NT2/D1 (cell line): ENCODE results near the gene BLM.

Experiments used
- DNase-seq: peaks from one replicate; pipeline ENCODE4 v3.0.0-alpha.2; 2011; ENCODE audit warnings: low read depth, low spot score
- H3K27me3 ChIP-seq: 2 replicates; pipeline ENCODE4 v1.6.0; 2011; ENCODE audit warnings: mild to moderate bottlenecking; ENCODE audit not compliant: insufficient read length, insufficient read depth
- H3K36me3 ChIP-seq: 2 replicates; pipeline ENCODE4 v1.6.1; 2011; ENCODE audit warnings: mild to moderate bottlenecking, low read length, mixed read lengths; ENCODE audit not compliant: insufficient read depth, insufficient read length
- H3K4me1 ChIP-seq: 2 replicates; pipeline ENCODE4 v1.5.1; 2011; ENCODE audit not compliant: insufficient read depth, insufficient read length
- H3K4me3 ChIP-seq: 2 replicates; pipeline ENCODE4 v1.5.1; 2011; ENCODE audit warnings: low read depth; ENCODE audit not compliant: insufficient read length
- H3K9ac ChIP-seq: 2 replicates; pipeline ENCODE4 v1.6.0; 2011; ENCODE audit warnings: low read depth; ENCODE audit not compliant: insufficient read length
- H3K9me3 ChIP-seq: 2 replicates; pipeline ENCODE4 v1.5.1; 2011; ENCODE audit warnings: mild to moderate bottlenecking, low read length; ENCODE audit not compliant: insufficient read depth
- SUZ12 ChIP-seq: IDR thresholded peaks from 2 replicates; pipeline ENCODE4 v1.6.1; 2011; ENCODE audit not compliant: insufficient read length, insufficient read depth; ENCODE audit errors: extremely low read depth
- YY1 ChIP-seq: IDR thresholded peaks from 2 replicates; pipeline ENCODE4 v1.6.1; 2011; ENCODE audit not compliant: insufficient read length, insufficient read depth
- ZNF274 ChIP-seq: IDR thresholded peaks from 2 replicates; pipeline ENCODE4 v1.6.1; 2011; ENCODE audit warnings: mild to moderate bottlenecking, low read depth, low read length

Gene BLM

GRCh38 chr15:90694987-90695386 lies 22.2 kb upstream of the BLM start:
- Histone ChIP-seq H3K4me3 (no peak overlapping the region), H3K27me3 (no peaks in the 10 kb centered on the region), H3K4me1 (no peaks in the 10 kb centered on the region), H3K9ac (no peak overlapping the region), H3K9me3 (no peaks in the 10 kb centered on the region), H3K36me3 (no peaks in the 10 kb centered on the region)
- no peak for TF ChIP-seq YY1
- DNase-seq, result no peak

- Histone ChIP-seq H3K27me3 (no peaks in the 10 kb centered on the region), H3K36me3 (no peaks in the 10 kb centered on the region), H3K4me3 (no peak overlapping the region), H3K4me1 (no peaks in the 10 kb centered on the region), H3K9me3 (no peaks in the 10 kb centered on the region), H3K9ac (no peak overlapping the region)
- no peak for TF ChIP-seq YY1
- no peak for TF ChIP-seq ZNF274
- no peak for TF ChIP-seq SUZ12
- DNase-seq, result no peak
These were observed 20.0 kb upstream of the BLM start for GRCh38 chr15:90697175-90697574.

- Histone ChIP-seq H3K4me1 (no peaks in the 10 kb centered on the region), H3K27me3 (no peaks in the 10 kb centered on the region), H3K36me3 (no peaks in the 10 kb centered on the region), H3K4me3 (no peak overlapping the region), H3K9ac (no peak overlapping the region), H3K9me3 (no peaks in the 10 kb centered on the region)
- TF ChIP-seq YY1 (no peak), SUZ12 (no peak), ZNF274 (no peak)
- no peak for DNase-seq
These were observed 18.5 kb upstream of the BLM start for GRCh38 chr15:90698629-90699028.

GRCh38 chr15:90701048-90701447 lies 16.1 kb upstream of the BLM start:
- Histone ChIP-seq H3K36me3 (peaks cover 3% of the 10 kb centered on the region), H3K9ac (no peak overlapping the region), H3K4me3 (no peak overlapping the region), H3K9me3 (no peaks in the 10 kb centered on the region), H3K4me1 (no peaks in the 10 kb centered on the region), H3K27me3 (no peaks in the 10 kb centered on the region)
- DNase-seq, result no peak
- TF ChIP-seq SUZ12 (no peak), YY1 (no peak), ZNF274 (no peak)

- TF ChIP-seq YY1 (no peak), SUZ12 (no peak), ZNF274 (no peak)
- H3K36me3 ChIP-seq, result peaks cover 3% of the 10 kb centered on the region
- H3K9ac ChIP-seq, result no peak overlapping the region
- no peaks in the 10 kb centered on the region for H3K27me3 ChIP-seq
- H3K4me1 ChIP-seq, result no peaks in the 10 kb centered on the region
- H3K4me3 ChIP-seq, result no peak overlapping the region
- no peak for DNase-seq
- H3K9me3 ChIP-seq, result no peaks in the 10 kb centered on the region
These were observed 15.1 kb upstream of the BLM start for GRCh38 chr15:90701880-90702630.

- peaks cover 3% of the 10 kb centered on the region for H3K36me3 ChIP-seq
- no peaks in the 10 kb centered on the region for H3K9me3 ChIP-seq
- DNase-seq, result no peak
- TF ChIP-seq SUZ12, result no peak
- no peak for TF ChIP-seq ZNF274
- no peak for TF ChIP-seq YY1
- H3K4me3 ChIP-seq, result no peak overlapping the region
- no peaks in the 10 kb centered on the region for H3K27me3 ChIP-seq
- no peaks in the 10 kb centered on the region for H3K4me1 ChIP-seq
- no peak overlapping the region for H3K9ac ChIP-seq
These were observed 13.7 kb upstream of the BLM start for GRCh38 chr15:90703455-90703854.

- no peak overlapping the region for H3K9ac ChIP-seq
- DNase-seq, result no peak
- no peaks in the 10 kb centered on the region for H3K9me3 ChIP-seq
- no peak overlapping the region for H3K4me3 ChIP-seq
- H3K36me3 ChIP-seq, result peaks cover 3% of the 10 kb centered on the region
- TF ChIP-seq YY1 (no peak), SUZ12 (no peak), ZNF274 (no peak)
- no peaks in the 10 kb centered on the region for H3K4me1 ChIP-seq
- no peaks in the 10 kb centered on the region for H3K27me3 ChIP-seq
These were observed 11.9 kb upstream of the BLM start for GRCh38 chr15:90705212-90705611.
